IPS DF 6.9 (cell line): Measurements from ENCODE around the gene PARL.
"Not testable (repeated sequence)": the region's sequence is repeated elsewhere in the genome, so short reads cannot be mapped to it uniquely, and the experiment has no call there.

Experiments used
- DNase-seq: peaks from one replicate; pipeline ENCODE4 v3.0.0-alpha.2; 2013; ENCODE audit warnings: low read depth, low spot score
- H3K27ac ChIP-seq: one replicate; pipeline ENCODE4 v1.5.1; 2013; ENCODE audit warnings: low read length, control low read depth
- H3K27me3 ChIP-seq: 2 replicates; pipeline ENCODE4 v1.6.1; 2013; ENCODE audit warnings: mild to moderate bottlenecking, low read length; ENCODE audit not compliant: control insufficient read depth, insufficient read depth
- H3K36me3 ChIP-seq: 2 replicates; pipeline ENCODE4 v1.6.1; 2013; ENCODE audit warnings: low read length; ENCODE audit not compliant: control insufficient read depth, insufficient read depth
- H3K4me1 ChIP-seq: 2 replicates; pipeline ENCODE4 v1.6.1; 2013; ENCODE audit warnings: low read length; ENCODE audit not compliant: control insufficient read depth, insufficient read depth
- H3K4me3 ChIP-seq: 2 replicates; pipeline ENCODE4 v1.5.1; 2013; ENCODE audit warnings: mild to moderate bottlenecking, low read length
- H3K9me3 ChIP-seq: 2 replicates; pipeline ENCODE4 v1.6.1; 2013; ENCODE audit warnings: low read length, inconsistent platforms; ENCODE audit not compliant: control insufficient read depth, insufficient read depth
- WGBS: extraction: QIAGEN DNeasy Blood & Tissue Kit; methylation state at CpG from one replicate; pipeline ENCODE4 v1.1.7; 2013; ENCODE audit warnings: mixed read lengths, missing lambda C conversion rate; ENCODE audit not compliant: insufficient read length, insufficient coverage; 5-methylcytosine and 5-hydroxymethylcytosine counted together

Gene PARL

GRCh38 chr3:183884097-183884426 lies 618 bp downstream of the PARL start:
- Histone ChIP-seq H3K36me3 (no peaks in the 10 kb centered on the region), H3K27me3 (no peaks in the 10 kb centered on the region), H3K4me1 (no peaks in the 10 kb centered on the region; the same call in 1 of the 2 replicates), H3K9me3 (no peaks in the 10 kb centered on the region), H3K27ac (no peak overlapping the region), H3K4me3 (peak overlapping the region; percentile 92)
- DNase-seq: no peak
- no CpG with 5 or more reads among the region's 9 CpGs for WGBS

- WGBS: no CpG with 5 or more reads among the region's 16 CpGs
- no peaks in the 10 kb centered on the region; the same call in 1 of the 2 replicates for H3K4me1 ChIP-seq
- DNase-seq: no peak
- H3K36me3 ChIP-seq: no peaks in the 10 kb centered on the region
- H3K9me3 ChIP-seq: no peaks in the 10 kb centered on the region
- H3K27me3 ChIP-seq: no peaks in the 10 kb centered on the region
- H3K4me3 ChIP-seq: peak overlapping the region; percentile 92; the same call in 1 of the 2 replicates
- H3K27ac ChIP-seq: no peak overlapping the region
Measured at GRCh38 chr3:183883291-183884096, 1.2 kb downstream of the PARL start.

- H3K27me3 ChIP-seq: no peaks in the 10 kb centered on the region
- H3K4me1 ChIP-seq: no peaks in the 10 kb centered on the region; the same call in 1 of the 2 replicates
- no peak for DNase-seq
- no peaks in the 10 kb centered on the region for H3K36me3 ChIP-seq
- no CpG with 5 or more reads among the region's 9 CpGs for WGBS
- no peaks in the 10 kb centered on the region for H3K9me3 ChIP-seq
- H3K27ac ChIP-seq: no peak overlapping the region
- H3K4me3 ChIP-seq: no peak overlapping the region
Measured at GRCh38 chr3:183880121-183880520, 4.6 kb downstream of the PARL start.

GRCh38 chr3:183879243-183879642 lies 5.4 kb downstream of the PARL start:
- WGBS: no CpG with 5 or more reads among the region's 2 CpGs
- no peak overlapping the region for H3K27ac ChIP-seq
- no peak for DNase-seq
- no peak overlapping the region for H3K4me3 ChIP-seq
- no peaks in the 10 kb centered on the region; the same call in 1 of the 2 replicates for H3K4me1 ChIP-seq
- H3K9me3 ChIP-seq: no peaks in the 10 kb centered on the region
- no peaks in the 10 kb centered on the region for H3K27me3 ChIP-seq
- H3K36me3 ChIP-seq: no peaks in the 10 kb centered on the region

- WGBS: no CpG with 5 or more reads among the region's 8 CpGs
- Histone ChIP-seq H3K9me3 (no peaks in the 10 kb centered on the region), H3K4me1 (no peaks in the 10 kb centered on the region; the same call in 1 of the 2 replicates), H3K36me3 (no peaks in the 10 kb centered on the region), H3K27me3 (no peaks in the 10 kb centered on the region), H3K4me3 (no peak overlapping the region), H3K27ac (no peak overlapping the region)
- DNase-seq: no peak
Measured at GRCh38 chr3:183878071-183878470, 6.6 kb downstream of the PARL start.

- WGBS: no CpG with 5 or more reads among the region's 5 CpGs
Measured at GRCh38 chr3:183877227-183877626, 7.5 kb downstream of the PARL start.

GRCh38 chr3:183875411-183875810 lies 9.3 kb downstream of the PARL start:
- DNase-seq: no peak
- no peak overlapping the region for H3K27ac ChIP-seq
- H3K9me3 ChIP-seq: no peaks in the 10 kb centered on the region
- H3K4me1 ChIP-seq: no peaks in the 10 kb centered on the region; the same call in 1 of the 2 replicates
- H3K36me3 ChIP-seq: no peaks in the 10 kb centered on the region
- no peaks in the 10 kb centered on the region for H3K27me3 ChIP-seq
- no peak overlapping the region for H3K4me3 ChIP-seq

More at GRCh38 chr3:183877227-183877626, 7.5 kb downstream of the PARL start:
- H3K4me3 ChIP-seq, H3K27me3 ChIP-seq, H3K27ac ChIP-seq, H3K4me1 ChIP-seq, H3K36me3 ChIP-seq, DNase-seq, H3K9me3 ChIP-seq: not testable (repeated sequence)

GRCh38 chr3:183873914-183874313 lies 10.8 kb downstream of the PARL start:
- no peaks in the 10 kb centered on the region for H3K36me3 ChIP-seq
- no CpG with 5 or more reads among the region's 3 CpGs for WGBS
- no peaks in the 10 kb centered on the region for H3K9me3 ChIP-seq
- no peak overlapping the region for H3K27ac ChIP-seq
- H3K27me3 ChIP-seq: no peaks in the 10 kb centered on the region
- no peak overlapping the region for H3K4me3 ChIP-seq
- no peak for DNase-seq
- no peaks in the 10 kb centered on the region; the same call in 1 of the 2 replicates for H3K4me1 ChIP-seq

GRCh38 chr3:183871541-183871940 lies 13.1 kb downstream of the PARL start:
- no peaks in the 10 kb centered on the region for H3K36me3 ChIP-seq
- DNase-seq: no peak
- H3K27ac ChIP-seq: no peak overlapping the region
- no peaks in the 10 kb centered on the region for H3K4me1 ChIP-seq
- H3K9me3 ChIP-seq: no peaks in the 10 kb centered on the region
- H3K27me3 ChIP-seq: no peaks in the 10 kb centered on the region
- no CpG with 5 or more reads among the region's 2 CpGs for WGBS
- H3K4me3 ChIP-seq: no peak overlapping the region

- 100% methylated on average over 1 of the region's 3 CpGs for WGBS
- peaks cover under 1% of the 10 kb centered on the region; the same call in 1 of the 2 replicates for H3K36me3 ChIP-seq
- H3K27me3 ChIP-seq: no peaks in the 10 kb centered on the region
- H3K4me3 ChIP-seq: no peak overlapping the region
- no peak for DNase-seq
- no peaks in the 10 kb centered on the region for H3K9me3 ChIP-seq
- H3K4me1 ChIP-seq: no peaks in the 10 kb centered on the region
- H3K27ac ChIP-seq: no peak overlapping the region
Measured at GRCh38 chr3:183870563-183870962, 14.1 kb downstream of the PARL start.

GRCh38 chr3:183868796-183869195 lies 15.9 kb downstream of the PARL start:
- no peaks in the 10 kb centered on the region for H3K27me3 ChIP-seq
- H3K36me3 ChIP-seq: peaks cover 8% of the 10 kb centered on the region; the same call in 1 of the 2 replicates
- H3K4me3 ChIP-seq: no peak overlapping the region
- WGBS: 100% methylated on average over 1 of the region's 1 CpG
- no peaks in the 10 kb centered on the region for H3K9me3 ChIP-seq
- H3K27ac ChIP-seq: no peak overlapping the region
- no peaks in the 10 kb centered on the region for H3K4me1 ChIP-seq
- no peak for DNase-seq
